Stimulated activated CD4-positive, alpha-beta T cell treated with anti-CD3 and anti-CD28 coated beads, TNF-alpha, amount 100 ng/mL, for 4 hours (primary cell): ENCODE measurements around the gene GALNTL6.
"Not testable (repeated sequence)": the region's sequence is repeated elsewhere in the genome, so short reads cannot be mapped to it uniquely, and the experiment has no call there.

Source experiments
- DNase-seq, 3 experiments: peaks; one replicate each; pipeline ENCODE4 v3.0.0-alpha.2; 2020; ENCODE audit warnings: low read depth in 3 of 3

Gene GALNTL6

DNA sequence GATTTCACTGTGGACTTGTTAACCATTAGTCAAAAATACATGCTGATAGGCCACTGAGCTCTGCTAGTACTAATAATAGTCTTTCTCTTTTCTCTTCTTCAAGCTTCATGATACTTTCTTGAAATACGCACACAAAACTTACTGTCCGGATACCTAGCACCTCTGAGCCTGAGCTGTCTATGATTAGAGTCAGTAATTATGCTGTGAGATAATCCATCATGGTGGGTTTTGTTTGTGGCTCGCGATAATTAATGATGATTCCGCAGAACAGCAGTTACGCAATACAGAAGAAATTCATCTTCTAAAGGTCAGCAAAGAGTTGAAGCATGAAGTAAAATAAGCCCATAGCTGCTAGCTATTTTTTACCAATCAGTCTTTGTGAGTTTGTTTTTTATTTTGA is 843.9 kb downstream of the GALNTL6 start:
- no peak for DNase-seq

GRCh38 chr4:172660251-172660650 is 847.0 kb downstream of the GALNTL6 start:
- no peak for DNase-seq

- no peak for DNase-seq
Observed at GRCh38 chr4:172662113-172662512, 848.9 kb downstream of the GALNTL6 start.

DNA sequence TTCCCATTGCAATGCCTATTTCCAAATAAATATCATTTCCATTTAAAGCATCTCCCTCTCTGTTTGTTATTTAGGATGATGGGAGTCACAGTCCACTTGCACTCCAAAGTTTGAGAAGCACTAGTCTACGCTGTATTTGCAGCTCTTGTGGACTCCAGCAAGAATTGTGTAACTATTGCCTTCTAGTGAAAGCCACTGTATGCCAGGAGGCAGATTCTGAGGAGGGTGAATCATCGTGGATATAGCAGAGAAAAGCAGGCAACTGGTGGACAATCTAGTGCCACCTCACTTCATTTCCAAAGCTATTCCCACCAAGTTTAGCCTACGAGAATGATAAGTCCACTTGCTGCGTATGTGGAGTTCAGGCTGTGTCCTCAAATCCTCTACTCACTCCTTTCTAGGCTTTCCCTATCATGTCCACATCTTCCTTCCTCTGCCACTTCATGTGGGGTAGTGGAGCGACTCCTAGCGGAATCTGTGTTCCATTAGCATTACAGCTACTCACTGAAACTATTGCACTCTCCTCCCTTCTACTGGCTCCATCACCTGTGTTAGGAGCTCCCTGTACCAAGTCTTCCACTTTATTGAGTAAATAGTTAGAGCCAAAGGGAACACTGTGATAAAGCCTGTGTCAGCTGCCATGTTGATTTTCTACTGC is 853.6 kb downstream of the GALNTL6 start:
- DNase-seq: no peak

DNA sequence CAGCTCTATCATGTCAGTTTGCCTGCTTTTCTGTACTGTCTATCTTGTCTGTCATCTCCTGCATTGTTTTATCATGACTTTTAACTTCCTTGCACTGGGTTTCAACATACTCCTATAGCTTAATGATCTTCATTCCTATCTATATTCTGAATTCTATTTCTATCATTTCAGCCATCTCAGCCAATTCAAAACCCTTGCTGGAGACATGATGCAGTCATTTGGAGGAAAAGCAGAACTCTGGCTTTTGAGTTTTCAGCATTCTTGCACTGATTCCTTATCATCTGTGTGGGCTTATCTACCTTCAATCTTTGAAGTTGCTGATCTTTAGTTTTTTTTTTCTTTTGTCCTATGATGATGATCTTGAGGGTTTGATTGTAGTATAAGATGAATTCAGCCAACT is 861.6 kb downstream of the GALNTL6 start:
- no peak for DNase-seq

- DNase-seq: no peak
Observed at GRCh38 chr4:172675232-172675631, 862.0 kb downstream of the GALNTL6 start.

DNA sequence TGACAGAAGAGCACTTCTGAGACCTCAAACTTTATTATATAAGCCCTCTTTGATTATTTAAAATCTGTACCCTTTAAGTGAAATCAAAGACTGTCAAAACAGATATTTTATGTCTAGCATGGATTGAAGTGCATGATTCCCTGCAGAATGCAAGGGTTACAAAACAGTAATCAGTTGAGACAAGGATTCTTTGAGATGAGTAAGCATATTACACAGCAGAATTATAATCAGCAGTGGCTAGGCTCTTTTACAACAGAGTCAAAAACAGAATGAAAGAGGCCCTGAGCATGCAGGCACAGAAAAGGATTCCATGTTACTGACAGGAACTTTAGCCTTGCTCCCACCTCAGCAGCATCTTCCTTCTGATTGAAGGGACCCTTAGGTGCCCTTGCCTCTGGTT is 867.5 kb downstream of the GALNTL6 start:
- DNase-seq: no peak

GRCh38 chr4:172683021-172683420 is 869.8 kb downstream of the GALNTL6 start:
- no peak for DNase-seq

GRCh38 chr4:172686021-172686420 is 872.8 kb downstream of the GALNTL6 start:
- no peak for DNase-seq

DNA sequence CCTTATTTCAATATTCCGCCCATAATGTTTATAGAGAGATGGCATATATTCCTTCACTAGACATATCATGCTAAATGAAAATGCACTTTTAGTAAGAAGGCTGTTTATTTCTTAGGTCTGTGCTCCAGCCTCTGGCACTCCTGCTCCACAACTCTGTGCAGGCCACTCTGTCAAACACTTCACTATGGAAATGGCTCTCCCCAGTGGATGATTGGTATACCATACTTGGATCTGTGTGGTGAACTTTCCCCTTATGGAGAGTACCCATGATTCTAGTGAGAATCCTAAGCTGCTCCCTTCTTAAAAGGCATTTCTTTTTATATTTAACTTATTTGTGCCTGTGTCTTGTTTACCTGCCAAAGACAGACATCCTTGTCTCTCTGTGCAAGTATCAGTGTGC is 875.3 kb downstream of the GALNTL6 start:
- no peak for DNase-seq

GRCh38 chr4:172691552-172691951 is 878.3 kb downstream of the GALNTL6 start:
- DNase-seq: no peak

DNA sequence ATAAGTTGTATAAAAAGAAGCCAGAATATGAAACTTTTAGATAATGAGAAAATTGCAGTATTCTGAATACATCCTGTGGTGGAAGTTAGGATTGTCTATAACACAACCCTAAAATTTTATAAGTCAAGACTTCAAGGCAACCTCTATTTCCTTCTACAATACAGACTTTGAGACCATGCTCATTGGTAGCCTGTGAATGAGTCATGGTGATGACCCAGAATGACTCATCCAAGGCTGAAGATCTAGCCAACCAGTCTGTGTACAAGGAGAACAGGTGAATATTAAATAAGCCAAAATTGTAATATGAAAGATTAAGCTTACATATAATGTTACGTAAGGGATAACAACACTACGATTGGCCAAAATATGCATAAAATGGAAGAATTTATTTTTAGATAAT is 879.5 kb downstream of the GALNTL6 start:
- no peak for DNase-seq

DNA sequence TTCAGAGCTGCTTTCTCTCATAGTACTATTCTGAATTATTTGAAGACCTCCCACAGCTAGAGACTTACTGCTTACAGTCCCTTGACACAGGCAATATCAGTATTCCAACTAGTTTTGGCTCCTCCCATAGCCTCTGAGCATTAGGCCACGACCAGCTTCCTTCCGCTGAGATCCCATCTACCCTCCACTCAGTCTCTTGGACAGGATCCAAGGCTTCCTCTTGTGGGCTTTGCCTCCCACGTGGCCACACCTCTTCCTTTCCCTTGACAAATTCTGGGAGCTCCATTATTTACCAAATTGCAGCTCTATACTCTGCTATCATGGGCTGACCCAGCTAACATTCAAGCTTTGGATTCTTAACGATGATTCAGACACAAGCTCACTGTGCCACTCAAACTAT is 885.1 kb downstream of the GALNTL6 start:
- DNase-seq: no peak

DNA sequence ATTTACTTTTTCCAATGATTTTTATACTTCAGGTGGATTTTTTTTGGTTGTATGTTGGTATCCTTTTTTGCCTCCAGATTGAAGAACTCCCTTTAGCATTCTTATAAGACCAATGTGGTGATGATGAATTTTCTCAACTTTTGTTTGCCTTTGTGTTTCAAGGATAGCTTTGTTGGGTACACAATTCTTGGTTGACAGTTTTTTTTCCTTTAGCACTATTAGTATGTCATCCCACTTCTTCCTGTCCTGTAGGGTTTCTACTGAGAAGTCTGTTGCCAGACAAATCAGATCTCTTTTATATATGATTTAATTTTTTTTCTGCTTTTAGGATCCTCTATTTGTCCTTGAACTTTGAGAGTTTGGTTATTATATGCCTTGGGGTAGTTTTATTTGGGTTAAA is 892.4 kb downstream of the GALNTL6 start:
- DNase-seq: no peak

DNA sequence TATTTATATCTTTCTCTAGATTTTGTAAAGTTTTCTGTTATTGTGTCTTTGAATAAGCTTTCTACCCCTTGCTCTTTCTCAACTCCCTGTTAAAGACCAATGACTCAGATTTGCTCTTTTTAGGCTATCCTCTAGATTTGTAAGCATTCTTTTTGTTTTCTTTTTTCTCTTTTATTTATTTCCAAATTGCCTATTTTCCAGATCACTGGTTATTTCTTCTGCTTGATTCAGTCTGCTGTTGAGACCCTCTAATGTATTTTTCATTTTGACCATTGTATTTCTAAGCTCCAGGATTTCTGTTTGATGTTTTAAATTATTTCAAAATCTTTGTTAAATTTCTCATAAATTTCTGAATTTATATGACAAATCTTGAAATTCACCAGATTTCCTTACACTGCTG is 892.8 kb downstream of the GALNTL6 start:
- no peak for DNase-seq

DNA sequence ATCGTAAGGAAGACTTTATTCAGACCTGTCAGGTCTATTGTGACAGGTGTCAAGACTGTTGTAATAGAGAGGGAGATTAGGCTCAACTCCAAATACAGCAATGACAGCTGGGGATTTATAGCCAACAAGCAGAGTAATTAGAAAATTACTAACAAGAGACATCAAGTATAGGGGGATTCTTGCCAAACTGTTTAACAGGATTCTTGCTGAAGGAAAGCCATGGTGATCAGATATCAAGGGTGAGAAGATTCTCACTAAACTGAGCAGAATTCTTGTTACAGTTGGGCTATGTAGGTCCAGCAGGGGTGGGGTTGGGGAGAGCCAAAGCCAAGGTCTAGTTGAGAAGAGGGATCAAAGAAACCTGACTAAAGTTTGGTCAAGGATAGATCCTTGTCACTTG is 894.4 kb downstream of the GALNTL6 start:
- DNase-seq: no peak

- DNase-seq: no peak
Observed at GRCh38 chr4:172708184-172708583, 895.0 kb downstream of the GALNTL6 start.

GRCh38 chr4:172709376-172709775 is 896.2 kb downstream of the GALNTL6 start:
- no peak for DNase-seq

GRCh38 chr4:172716291-172716690 is 903.1 kb downstream of the GALNTL6 start:
- DNase-seq: no peak

DNA sequence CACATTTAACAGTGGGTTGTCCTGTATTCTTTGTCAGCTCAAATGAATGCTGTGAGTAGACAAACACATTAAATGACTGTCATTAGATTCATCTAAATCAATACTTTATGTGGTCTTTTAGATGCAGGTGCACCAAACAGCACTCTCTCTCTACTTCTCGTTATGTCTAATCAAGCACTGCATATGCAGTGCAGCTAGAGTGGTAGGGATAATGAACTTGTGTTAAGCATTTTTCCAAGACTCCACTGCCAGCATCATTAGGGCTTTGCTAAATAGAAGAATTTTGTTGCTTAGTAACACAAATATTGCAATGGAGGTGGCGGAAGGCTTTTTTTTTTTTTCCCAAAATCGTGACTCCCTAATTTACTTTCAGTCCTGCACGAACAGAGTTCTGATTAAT is 908.5 kb downstream of the GALNTL6 start:
- no peak for DNase-seq

GRCh38 chr4:172725581-172725980 is 912.4 kb downstream of the GALNTL6 start:
- no peak for DNase-seq

- DNase-seq: no peak
Observed at GRCh38 chr4:172726001-172726423, 912.8 kb downstream of the GALNTL6 start.

- no peak for DNase-seq
Observed at GRCh38 chr4:172727631-172728030, 914.4 kb downstream of the GALNTL6 start.

- not testable (repeated sequence) for DNase-seq
Observed at GRCh38 chr4:172733645-172734044, 920.4 kb downstream of the GALNTL6 start.
